ENCODE measurements around the gene WDR13. TPM values are rescaled to one million over a fixed set of nuclear protein-coding genes. Genes with fewer than 3 reads are reported as not detected.
"Not testable (repeated sequence)": the region's sequence is repeated elsewhere in the genome, so short reads cannot be mapped to it uniquely, and the experiment has no call there.

WDR13 gene
- total RNA-seq, result 111 TPM

DNA sequence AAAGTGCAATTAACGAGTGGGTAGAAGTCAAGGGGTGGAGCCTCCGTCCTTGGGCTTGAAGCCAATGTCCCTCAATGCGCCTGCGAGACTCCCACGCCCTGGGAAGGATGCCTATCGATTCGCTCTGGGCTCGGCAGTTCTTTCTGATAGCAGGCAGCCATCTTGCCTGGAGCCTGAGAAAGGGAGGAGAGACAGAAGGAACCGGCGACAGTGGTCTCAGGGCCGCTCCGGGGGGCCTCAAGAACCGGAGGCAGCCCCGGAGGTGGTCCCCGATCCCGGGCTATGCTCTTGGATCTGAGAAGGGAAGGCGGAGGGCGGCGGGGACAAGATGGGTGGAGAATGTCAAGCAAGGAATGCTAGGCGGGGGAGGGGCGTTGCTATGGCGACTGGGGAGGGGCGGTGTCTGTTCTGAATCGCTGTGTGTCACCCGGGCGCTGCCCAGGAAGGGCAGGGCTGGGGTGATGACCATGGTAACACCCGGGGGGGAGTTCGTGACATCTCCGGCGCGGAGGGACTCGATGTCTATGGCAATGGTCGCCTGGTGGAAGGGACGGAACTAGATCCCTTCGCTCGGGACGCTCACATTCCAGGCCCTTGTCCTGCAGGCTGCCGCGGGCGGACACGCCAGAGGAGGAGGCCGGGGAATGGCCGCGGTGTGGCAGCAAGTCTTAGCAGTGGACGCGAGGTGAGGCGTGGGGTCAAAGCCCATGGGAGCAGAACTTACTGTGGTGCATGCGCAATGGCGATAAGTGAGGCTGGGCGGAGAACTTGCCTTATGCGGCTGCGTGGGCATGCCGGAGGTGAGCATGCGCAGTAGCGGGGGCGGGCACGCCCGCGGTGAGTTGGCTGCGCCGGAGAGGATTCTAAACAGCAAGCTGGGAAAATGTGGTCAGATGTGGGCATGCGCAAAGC is at the start of gene WDR13:
WDR13 (plus strand) TSS at position 140 of the 912 bp plus-strand sequence; CDS start at position 645, 505 bp downstream.
- Histone ChIP-seq H3K4me3 (peak within 1 kb of the TSS; percentile 55 to 56), H3K36me3 (peaks cover 0 to 38% of the 10 kb centered on the region in 2 donors), H3K27ac (peak within 1 kb of the TSS; percentile 94), H3K9me3 (no peaks in the 10 kb centered on the region), H3K4me1 (peaks cover 11% of the 10 kb centered on the region), H3K27me3 (no peaks in the 10 kb centered on the region)
- DNase-seq (ENCODE audit: extremely low spot score in 2 of 2), result peak in 1 of 2 donors; percentile 95
- intact Hi-C loops (cut with DNase I), result no loop called here
- TF ChIP-seq POLR2AphosphoS5 (IDR thresholded peaks at IDR 0.05; ENCODE audit: insufficient read depth in 1 of 2, low read depth in 1 of 2), result peak; percentile 75 to 91
- TF ChIP-seq, protein P1, sequence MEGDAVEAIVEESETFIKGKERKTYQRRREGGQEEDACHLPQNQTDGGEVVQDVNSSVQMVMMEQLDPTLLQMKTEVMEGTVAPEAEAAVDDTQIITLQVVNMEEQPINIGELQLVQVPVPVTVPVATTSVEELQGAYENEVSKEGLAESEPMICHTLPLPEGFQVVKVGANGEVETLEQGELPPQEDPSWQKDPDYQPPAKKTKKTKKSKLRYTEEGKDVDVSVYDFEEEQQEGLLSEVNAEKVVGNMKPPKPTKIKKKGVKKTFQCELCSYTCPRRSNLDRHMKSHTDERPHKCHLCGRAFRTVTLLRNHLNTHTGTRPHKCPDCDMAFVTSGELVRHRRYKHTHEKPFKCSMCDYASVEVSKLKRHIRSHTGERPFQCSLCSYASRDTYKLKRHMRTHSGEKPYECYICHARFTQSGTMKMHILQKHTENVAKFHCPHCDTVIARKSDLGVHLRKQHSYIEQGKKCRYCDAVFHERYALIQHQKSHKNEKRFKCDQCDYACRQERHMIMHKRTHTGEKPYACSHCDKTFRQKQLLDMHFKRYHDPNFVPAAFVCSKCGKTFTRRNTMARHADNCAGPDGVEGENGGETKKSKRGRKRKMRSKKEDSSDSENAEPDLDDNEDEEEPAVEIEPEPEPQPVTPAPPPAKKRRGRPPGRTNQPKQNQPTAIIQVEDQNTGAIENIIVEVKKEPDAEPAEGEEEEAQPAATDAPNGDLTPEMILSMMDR (IDR thresholded peaks at IDR 0.05), result no peak

DNA sequence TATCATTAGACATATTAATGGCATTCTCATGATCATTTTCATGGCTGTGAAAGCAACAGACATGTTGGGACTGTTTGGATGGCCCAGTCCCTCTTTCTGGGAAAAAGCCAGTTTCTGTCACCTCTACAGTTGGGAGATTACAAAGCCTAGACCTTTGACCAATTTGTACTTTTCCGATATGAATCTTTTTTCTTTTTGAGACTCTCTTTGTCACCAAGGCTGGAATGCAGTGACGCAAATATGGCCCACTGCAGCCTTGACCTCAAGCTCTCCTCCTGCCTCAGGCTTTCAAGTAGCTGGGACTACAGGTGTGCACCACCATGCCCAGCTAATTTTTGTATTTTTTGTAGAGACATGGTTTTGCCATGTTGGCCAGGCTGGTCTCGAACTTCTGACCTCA is 48.4 kb upstream of the WDR13 start:
- DNase-seq (ENCODE audit: extremely low spot score in 2 of 2), result no peak
- Histone ChIP-seq H3K36me3 (peaks cover 0 to 12% of the 10 kb centered on the region in 2 donors), H3K27me3 (no peaks in the 10 kb centered on the region), H3K4me1 (no peaks in the 10 kb centered on the region), H3K27ac (no peak overlapping the region), H3K9me3 (no peaks in the 10 kb centered on the region), H3K4me3 (no peak overlapping the region)
- TF ChIP-seq POLR2A (IDR thresholded peaks at IDR 0.05), result no peak
- TF ChIP-seq POLR2AphosphoS5 (IDR thresholded peaks at IDR 0.05; ENCODE audit: insufficient read depth in 1 of 2, low read depth in 1 of 2), result no peak
- TF ChIP-seq, protein P1 (IDR thresholded peaks at IDR 0.05), result no peak
- intact Hi-C loops (cut with DNase I), result no loop called here

- H3K36me3 ChIP-seq, result peaks cover 0 to 25% of the 10 kb centered on the region in 2 donors
- H3K27me3 ChIP-seq; DNase-seq (ENCODE audit: extremely low spot score in 2 of 2); intact Hi-C loops (cut with DNase I); H3K27ac ChIP-seq; H3K4me1 ChIP-seq; H3K4me3 ChIP-seq; H3K9me3 ChIP-seq: not testable (repeated sequence)
Observed at GRCh38 chrX:48555731-48556325, 41.5 kb upstream of the WDR13 start.

DNA sequence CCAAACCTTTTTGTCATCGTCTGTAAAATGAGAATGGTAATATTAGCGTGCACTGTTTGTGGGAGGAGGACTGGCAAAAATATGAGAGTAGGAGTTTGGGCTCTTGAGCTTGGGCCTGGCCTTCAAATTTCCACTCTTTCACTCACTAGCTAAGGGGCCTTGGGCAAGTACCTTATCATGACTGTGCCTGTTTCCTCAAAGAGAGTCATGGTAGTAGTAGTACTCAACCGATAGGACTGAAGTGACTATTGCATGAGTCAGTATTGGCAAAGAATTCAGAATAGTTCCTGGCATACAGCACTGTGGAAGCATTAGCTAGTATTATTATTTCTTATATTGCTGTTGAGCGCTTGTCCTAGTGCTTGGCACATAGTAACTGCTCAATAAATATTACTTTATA is 39.0 kb upstream of the WDR13 start:
- Histone ChIP-seq H3K4me3 (no peak overlapping the region), H3K36me3 (peaks cover 0 to 24% of the 10 kb centered on the region in 2 donors), H3K4me1 (no peaks in the 10 kb centered on the region), H3K27ac (no peak overlapping the region), H3K9me3 (no peaks in the 10 kb centered on the region), H3K27me3 (no peaks in the 10 kb centered on the region)
- DNase-seq (ENCODE audit: extremely low spot score in 2 of 2), result no peak
- TF ChIP-seq POLR2A (IDR thresholded peaks at IDR 0.05), result no peak
- TF ChIP-seq, protein P1 (IDR thresholded peaks at IDR 0.05), result no peak
- no peak for TF ChIP-seq POLR2AphosphoS5 (IDR thresholded peaks at IDR 0.05; ENCODE audit: insufficient read depth in 1 of 2, low read depth in 1 of 2)
- intact Hi-C loops (cut with DNase I), result no loop called here

- no peak for DNase-seq (ENCODE audit: extremely low spot score in 2 of 2)
- peaks cover 0 to 24% of the 10 kb centered on the region in 2 donors for H3K36me3 ChIP-seq
- TF ChIP-seq, protein P1 (IDR thresholded peaks at IDR 0.05), result no peak
- no peak for TF ChIP-seq POLR2A (IDR thresholded peaks at IDR 0.05)
- no peaks in the 10 kb centered on the region for H3K9me3 ChIP-seq
- no peaks in the 10 kb centered on the region for H3K27me3 ChIP-seq
- no peak overlapping the region for H3K27ac ChIP-seq
- no peaks in the 10 kb centered on the region for H3K4me1 ChIP-seq
- intact Hi-C loops (cut with DNase I), result no loop called here
- no peak overlapping the region for H3K4me3 ChIP-seq
Observed at GRCh38 chrX:48559636-48560035, 37.7 kb upstream of the WDR13 start.

All from vagina (tissue), 2 donors.